Neuronal stem cell (in vitro differentiated cells): Measurements from ENCODE around the gene LTN1.

Experiments used
- DNase-seq: peaks from one replicate; pipeline ENCODE4 v3.0.0-alpha.2; 2013; ENCODE audit warnings: low spot score
- H2AFZ ChIP-seq: one replicate; pipeline ENCODE4 v1.6.1; 2013; ENCODE audit warnings: mild to moderate bottlenecking, low read length, inconsistent platforms
- H2AK5ac ChIP-seq: 2 replicates; pipeline ENCODE4 v1.6.1; 2013; ENCODE audit warnings: low read depth, mild to moderate bottlenecking, inconsistent platforms, low read length, moderate library complexity, mixed read lengths
- H2BK120ac ChIP-seq: 2 replicates; pipeline ENCODE4 v1.6.1; 2013; ENCODE audit warnings: low read depth, mild to moderate bottlenecking, inconsistent platforms, low read length, moderate library complexity, mixed read lengths
- H2BK12ac ChIP-seq: one replicate; pipeline ENCODE4 v1.6.1; 2013; ENCODE audit warnings: low read length, inconsistent platforms
- H2BK15ac ChIP-seq: 2 replicates; pipeline ENCODE4 v1.6.1; 2013; ENCODE audit warnings: mild to moderate bottlenecking, low read length, inconsistent platforms, mixed read lengths
- H2BK5ac ChIP-seq: one replicate; pipeline ENCODE4 v1.6.1; 2013; ENCODE audit warnings: inconsistent platforms, mild to moderate bottlenecking, low read length, moderate library complexity
- H3K14ac ChIP-seq: one replicate; pipeline ENCODE4 v1.6.1; 2013; ENCODE audit warnings: low read length, inconsistent platforms
- H3K18ac ChIP-seq: 2 replicates; pipeline ENCODE4 v1.6.1; 2013; ENCODE audit warnings: low read length, inconsistent platforms
- H3K23ac ChIP-seq: 2 replicates; pipeline ENCODE4 v1.6.1; 2013; ENCODE audit warnings: low read depth, mild to moderate bottlenecking, mixed read lengths, low read length, inconsistent platforms; ENCODE audit not compliant: poor library complexity
- H3K27ac ChIP-seq: replicated peaks from 3 replicates; pipeline ENCODE4 v1.5.1; 2013; ENCODE audit warnings: low read length, inconsistent platforms
- H3K27me3 ChIP-seq, 3 experiments: 2 replicates each; pipeline ENCODE4 v1.6.1; 2013; ENCODE audit warnings: low read length in 3 of 3, mild to moderate bottlenecking in 2 of 3, inconsistent platforms in 1 of 3, low read depth in 1 of 3, mixed read lengths in 1 of 3, moderate library complexity in 1 of 3; ENCODE audit not compliant: control insufficient read depth in 3 of 3, insufficient read depth in 3 of 3
- H3K36me3 ChIP-seq, 2 donors: replicated peaks in 1 of 2; 2 replicates each; pipeline ENCODE4 v1.6.1; 2013; ENCODE audit warnings: low read length in 2 of 2; ENCODE audit not compliant: control insufficient read depth in 2 of 2, insufficient read depth in 2 of 2
- H3K4ac ChIP-seq: 2 replicates; pipeline ENCODE4 v1.6.1; 2013; ENCODE audit warnings: inconsistent platforms, mild to moderate bottlenecking, low read length, moderate library complexity
- H3K4me1 ChIP-seq, 2 donors: 1 replicate in 1 of 2; 2 replicates in 1 of 2; pipeline ENCODE4 v1.6.1; 2013; ENCODE audit warnings: low read length in 2 of 2, low read depth in 1 of 2; ENCODE audit not compliant: control insufficient read depth in 2 of 2, insufficient read depth in 1 of 2
- H3K4me2 ChIP-seq: one replicate; pipeline ENCODE4 v1.6.1; 2013; ENCODE audit warnings: mild to moderate bottlenecking, low read length, inconsistent platforms; ENCODE audit not compliant: insufficient read depth, poor library complexity, severe bottlenecking
- H3K4me3 ChIP-seq, 2 donors: 2 replicates each; pipeline ENCODE4 v1.5.1; 2013; ENCODE audit warnings: low read length in 2 of 2, mild to moderate bottlenecking in 2 of 2, inconsistent platforms in 1 of 2, moderate library complexity in 1 of 2
- H3K79me1 ChIP-seq: one replicate; pipeline ENCODE4 v1.6.1; 2013; ENCODE audit warnings: low read depth, mild to moderate bottlenecking, inconsistent platforms, low read length, moderate library complexity
- H3K9ac ChIP-seq: one replicate; pipeline ENCODE4 v1.6.1; 2013; ENCODE audit warnings: mild to moderate bottlenecking, low read depth, low read length, inconsistent platforms; ENCODE audit not compliant: poor library complexity
- H3K9me3 ChIP-seq, 2 donors: replicated peaks in 1 of 2; 2 replicates each; pipeline versions ENCODE3 to v1.6.1; 2013; ENCODE audit warnings: low read length in 2 of 2, mild to moderate bottlenecking in 2 of 2, inconsistent platforms in 1 of 2, low read depth in 1 of 2, mixed read lengths in 1 of 2, moderate library complexity in 1 of 2; ENCODE audit not compliant: control insufficient read depth in 2 of 2, insufficient read depth in 1 of 2
- H4K8ac ChIP-seq: one replicate; pipeline ENCODE4 v1.6.1; 2013; ENCODE audit warnings: low read depth, mild to moderate bottlenecking, inconsistent platforms, low read length, moderate library complexity
- H4K91ac ChIP-seq: one replicate; pipeline ENCODE4 v1.6.1; 2013; ENCODE audit warnings: low read length, low read depth, mild to moderate bottlenecking, inconsistent platforms; ENCODE audit not compliant: poor library complexity
- WGBS, 2 donors: extraction: QIAGEN DNeasy Blood & Tissue Kit; methylation state at CpG; one replicate each; pipeline ENCODE4 v1.1.7; 2013; ENCODE audit warnings: missing lambda C conversion rate in 2 of 2, mixed read lengths in 1 of 2; ENCODE audit not compliant: insufficient read length in 2 of 2, insufficient replicate concordance in 1 of 2; ENCODE audit errors: extremely low coverage in 2 of 2; 5-methylcytosine and 5-hydroxymethylcytosine counted together

Gene LTN1

GRCh38 chr21:28953247-28953646, 39.4 kb downstream of the LTN1 start:
- H3K4ac ChIP-seq, result no peak overlapping the region
- no peaks in the 10 kb centered on the region for H3K4me1 ChIP-seq
- H3K27me3 ChIP-seq, result no peaks in the 10 kb centered on the region
- no peak overlapping the region for H4K91ac ChIP-seq
- H2BK5ac ChIP-seq, result no peak overlapping the region
- H2AFZ ChIP-seq, result no peak overlapping the region
- no peak overlapping the region for H3K14ac ChIP-seq
- H3K4me2 ChIP-seq, result no peak overlapping the region
- no peaks in the 10 kb centered on the region for H3K79me1 ChIP-seq
- no peak overlapping the region for H2BK15ac ChIP-seq
- DNase-seq, result no peak
- no peak overlapping the region for H3K9ac ChIP-seq
- H3K9me3 ChIP-seq, result no peaks in the 10 kb centered on the region
- H2AK5ac ChIP-seq, result no peak overlapping the region
- no peak overlapping the region for H2BK12ac ChIP-seq
- H3K23ac ChIP-seq, result no peak overlapping the region
- H3K36me3 ChIP-seq, result peaks cover 5 to 92% of the 10 kb centered on the region in 2 donors
- H3K27ac ChIP-seq, result no peak overlapping the region
- H3K18ac ChIP-seq, result no peak overlapping the region
- WGBS, 2 donors, result no CpG with 5 or more reads among the region's 2 CpGs
- no peak overlapping the region for H4K8ac ChIP-seq
- no peak overlapping the region for H3K4me3 ChIP-seq
- no peak overlapping the region for H2BK120ac ChIP-seq

- Histone ChIP-seq H3K9me3 (no peaks in the 10 kb centered on the region), H2AK5ac (no peak overlapping the region), H3K23ac (no peak overlapping the region), H3K27ac (no peak overlapping the region), H4K91ac (no peak overlapping the region), H3K4me2 (no peak overlapping the region), H4K8ac (no peak overlapping the region), H3K14ac (no peak overlapping the region), H3K4ac (no peak overlapping the region), H3K4me3 (no peak overlapping the region), H3K79me1 (no peaks in the 10 kb centered on the region), H3K9ac (no peak overlapping the region), H3K27me3 (no peaks in the 10 kb centered on the region), H3K36me3 (peaks cover 5 to 87% of the 10 kb centered on the region in 2 donors), H2BK120ac (no peak overlapping the region), H2AFZ (no peak overlapping the region), H2BK12ac (no peak overlapping the region), H3K18ac (no peak overlapping the region), H3K4me1 (no peaks in the 10 kb centered on the region), H2BK5ac (no peak overlapping the region), H2BK15ac (no peak overlapping the region)
- WGBS, 2 donors, result no CpG with 5 or more reads among the region's 1 CpG
- no peak for DNase-seq
Observed at GRCh38 chr21:28952686-28953085, 40.0 kb downstream of the LTN1 start.

GRCh38 chr21:28949318-28949717, 43.4 kb downstream of the LTN1 start:
- Histone ChIP-seq H4K8ac (no peak overlapping the region), H3K27ac (no peak overlapping the region), H2BK15ac (no peak overlapping the region), H3K4me2 (no peak overlapping the region), H3K9me3 (no peaks in the 10 kb centered on the region), H2BK120ac (no peak overlapping the region), H4K91ac (no peak overlapping the region), H3K18ac (no peak overlapping the region), H3K4me3 (no peak overlapping the region), H3K9ac (no peak overlapping the region), H3K14ac (no peak overlapping the region), H3K23ac (no peak overlapping the region), H3K4me1 (no peaks in the 10 kb centered on the region), H2BK12ac (no peak overlapping the region), H2BK5ac (no peak overlapping the region), H3K36me3 (peaks cover 5 to 88% of the 10 kb centered on the region in 2 donors), H3K27me3 (no peaks in the 10 kb centered on the region), H3K79me1 (no peaks in the 10 kb centered on the region), H3K4ac (no peak overlapping the region), H2AK5ac (no peak overlapping the region), H2AFZ (no peak overlapping the region)
- DNase-seq, result no peak
- no CpG with 5 or more reads among the region's 2 CpGs for WGBS, 2 donors

- no peaks in the 10 kb centered on the region for H3K27me3 ChIP-seq
- no peak overlapping the region for H2BK12ac ChIP-seq
- no peak overlapping the region for H3K4me2 ChIP-seq
- no peak overlapping the region for H3K23ac ChIP-seq
- no peak overlapping the region for H3K4ac ChIP-seq
- H3K4me1 ChIP-seq, result no peaks in the 10 kb centered on the region
- H3K9me3 ChIP-seq, result no peaks in the 10 kb centered on the region
- H3K79me1 ChIP-seq, result no peaks in the 10 kb centered on the region
- no peak overlapping the region for H3K9ac ChIP-seq
- H2AK5ac ChIP-seq, result no peak overlapping the region
- no peak overlapping the region for H3K18ac ChIP-seq
- H3K36me3 ChIP-seq, result peaks cover 0 to 90% of the 10 kb centered on the region in 2 donors
- H4K8ac ChIP-seq, result no peak overlapping the region
- no peak overlapping the region for H3K14ac ChIP-seq
- no peak overlapping the region for H3K4me3 ChIP-seq
- no peak overlapping the region for H2AFZ ChIP-seq
- no peak overlapping the region for H2BK5ac ChIP-seq
- H2BK120ac ChIP-seq, result no peak overlapping the region
- no peak overlapping the region for H4K91ac ChIP-seq
- H3K27ac ChIP-seq, result no peak overlapping the region
- no peak overlapping the region for H2BK15ac ChIP-seq
- no peak for DNase-seq
Observed at GRCh38 chr21:28944296-28944695, 48.4 kb downstream of the LTN1 start.
